GM18505 (cell line): ENCODE measurements around the gene ADAM10.

Experiments
- ATAC-seq: cut with Tn5 transposase; IDR thresholded peaks from one replicate; pipeline ENCODE4 v1.9.1; 2021; ENCODE audit not compliant: unreplicated experiment
- POLR2A ChIP-seq: IDR thresholded peaks from 4 replicates; pipeline ENCODE4 v1.6.1; 2011; ENCODE audit warnings: borderline replicate concordance; ENCODE audit not compliant: insufficient read depth, insufficient read length; ENCODE audit errors: extremely low read depth

ADAM10 gene

GRCh38 chr15:58694641-58695398, 54.7 kb downstream of the ADAM10 start:
- no peak for TF ChIP-seq POLR2A
- ATAC-seq = no peak

DNA sequence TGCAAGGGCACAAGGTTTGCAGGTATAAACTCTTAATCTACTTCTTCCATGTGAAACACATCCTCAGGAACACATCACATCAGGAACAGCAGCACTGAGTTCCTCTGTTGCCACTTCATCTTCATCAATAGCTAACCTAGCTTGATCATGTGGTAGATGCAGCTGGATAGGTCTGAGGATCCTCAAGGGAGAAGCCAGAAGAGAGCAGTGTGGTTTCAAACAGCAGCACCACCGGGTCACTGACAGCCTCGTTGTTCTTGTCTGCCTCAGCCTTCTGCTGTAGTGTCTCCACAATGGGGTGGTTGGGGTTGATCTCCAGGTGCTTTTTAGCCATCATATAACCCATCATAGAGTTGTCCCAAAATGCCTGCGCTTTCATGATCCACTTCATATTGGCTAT, 58.8 kb downstream of the ADAM10 start:
- no peak for ATAC-seq
- no peak for TF ChIP-seq POLR2A

- ATAC-seq = no peak
- TF ChIP-seq POLR2A = no peak
These were observed 59.9 kb downstream of the ADAM10 start for GRCh38 chr15:58689646-58690045.

- ATAC-seq = no peak
- TF ChIP-seq POLR2A = no peak
These were observed 63.2 kb downstream of the ADAM10 start for GRCh38 chr15:58686286-58686685.

- TF ChIP-seq POLR2A = no peak
- ATAC-seq = no peak
These were observed 64.8 kb downstream of the ADAM10 start for GRCh38 chr15:58684751-58685150.

DNA sequence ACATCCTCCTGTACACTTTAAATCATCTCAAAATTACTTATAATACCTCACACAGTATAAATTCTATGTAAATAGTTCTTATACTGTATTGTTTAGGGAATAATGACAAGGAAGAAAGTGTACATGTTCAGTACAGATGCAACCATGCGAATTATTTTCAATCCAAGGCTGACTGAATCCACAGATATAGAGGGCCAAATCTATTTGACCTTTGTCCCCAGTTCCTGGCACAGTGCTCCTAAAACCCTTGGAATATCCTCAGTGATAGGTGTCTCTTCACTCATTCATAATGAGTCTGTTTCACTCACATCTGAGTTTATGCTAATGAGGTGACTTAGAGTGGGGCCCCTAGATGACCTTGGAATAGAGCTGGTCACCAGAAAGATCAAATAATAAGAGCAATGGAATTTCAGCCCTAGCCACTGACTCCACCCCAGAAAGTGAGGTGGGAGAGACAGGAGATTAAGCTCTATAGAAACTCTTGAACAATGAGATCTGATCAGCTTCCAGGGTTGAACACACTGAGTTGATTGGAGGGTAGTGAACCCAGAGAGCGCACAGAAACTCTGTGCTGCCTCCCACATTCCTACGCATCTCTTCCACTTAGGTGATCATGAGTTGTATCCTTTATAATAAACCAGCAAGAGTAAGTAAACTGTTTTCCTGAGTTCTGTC, 65.3 kb downstream of the ADAM10 start:
- no peak for ATAC-seq
- TF ChIP-seq POLR2A = no peak

DNA sequence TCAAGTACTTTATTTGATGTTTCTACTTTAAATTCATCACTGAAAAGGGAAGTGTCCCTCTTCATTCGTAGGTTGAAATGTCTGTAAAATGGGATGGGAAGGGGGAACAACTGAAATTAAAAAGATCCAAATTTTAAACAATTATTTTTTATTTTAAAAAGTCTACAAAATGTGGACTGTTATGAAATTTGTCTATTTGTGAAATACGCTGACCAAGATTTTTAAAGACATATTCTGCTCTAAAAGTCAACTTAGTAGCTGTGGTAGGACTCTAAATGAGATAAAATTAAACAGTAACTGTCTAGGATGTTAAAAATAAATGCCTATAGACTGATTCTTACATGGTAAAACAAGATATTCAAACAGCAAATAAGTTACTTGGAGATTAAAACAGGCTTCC, 67.3 kb downstream of the ADAM10 start:
- no peak for TF ChIP-seq POLR2A
- ATAC-seq = no peak

GRCh38 chr15:58678683-58679082, 70.8 kb downstream of the ADAM10 start:
- TF ChIP-seq POLR2A = no peak
- no peak for ATAC-seq

- no peak for TF ChIP-seq POLR2A
- ATAC-seq = no peak
These were observed 72.1 kb downstream of the ADAM10 start for GRCh38 chr15:58677426-58677825.

DNA sequence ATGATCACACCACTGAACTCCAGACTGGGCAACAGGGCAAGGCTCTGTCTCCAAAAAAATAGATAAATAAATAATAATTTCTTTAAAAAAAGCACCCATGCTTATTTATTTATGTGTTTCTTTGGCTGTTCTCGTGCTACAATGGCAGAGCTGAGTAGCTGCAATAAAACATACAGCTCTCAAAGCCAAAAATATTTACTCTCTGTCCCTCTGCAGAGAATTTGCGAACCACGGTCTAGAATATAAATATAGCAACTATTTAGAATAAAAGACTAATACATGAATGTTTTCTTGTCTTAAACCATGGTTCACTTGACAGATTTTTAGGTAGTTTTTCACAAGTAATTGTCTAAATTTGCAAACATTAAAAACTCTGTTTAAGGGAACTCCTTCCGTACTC, 72.7 kb downstream of the ADAM10 start:
- no peak for TF ChIP-seq POLR2A
- ATAC-seq = no peak

- no peak for ATAC-seq
- no peak for TF ChIP-seq POLR2A
These were observed 78.3 kb downstream of the ADAM10 start for GRCh38 chr15:58671186-58671585.

- no peak for ATAC-seq
- no peak for TF ChIP-seq POLR2A
These were observed 80.4 kb downstream of the ADAM10 start for GRCh38 chr15:58669108-58669507.

GRCh38 chr15:58666957-58667356, 82.5 kb downstream of the ADAM10 start:
- ATAC-seq = no peak
- no peak for TF ChIP-seq POLR2A

- no peak for ATAC-seq
- TF ChIP-seq POLR2A = no peak
These were observed 83.8 kb downstream of the ADAM10 start for GRCh38 chr15:58665672-58666071.
